Stomach (tissue), 9 donors: Measurements from ENCODE around the gene BCL2. TPM values are rescaled to one million over a fixed set of nuclear protein-coding genes. Genes with fewer than 3 reads are reported as not detected.

Source experiments
- DNase-seq, 2 donors: peaks; one replicate each; pipeline versions ENCODE4 v3.0.0 to v3.0.0-alpha.2; 2013 to 2019
- H3K27ac ChIP-seq, 5 donors: fragments of 200-600 bp in 4 of 5; sonication (generic) in 4 of 5; one replicate each; pipeline ENCODE4 v1.5.1; 2013 to 2019; ENCODE audit warnings: mild to moderate bottlenecking in 1 of 5, moderate library complexity in 1 of 5
- H3K27me3 ChIP-seq, 3 donors: fragments of 200-600 bp; sonication (generic); one replicate each; pipeline ENCODE4 v1.5.1; 2017 to 2019; ENCODE audit warnings: mixed run types in 1 of 3
- H3K36me3 ChIP-seq, 4 donors: fragments of 200-600 bp; sonication (generic); 1 replicate in 3 of 4; 2 replicates in 1 of 4; pipeline ENCODE4 v1.5.1; 2016 to 2019
- H3K4me1 ChIP-seq, 4 donors: fragments of 200-600 bp; sonication (generic); one replicate each; pipeline ENCODE4 v1.5.1; 2016 to 2019
- H3K4me3 ChIP-seq, 4 donors: fragments of 200-600 bp; sonication (generic) in 3 of 4; one replicate each; pipeline ENCODE4 v1.5.1; 2016 to 2019; ENCODE audit warnings: mild to moderate bottlenecking in 1 of 4
- H3K9me3 ChIP-seq, 4 donors: fragments of 200-600 bp; sonication (generic); one replicate each; pipeline ENCODE4 v1.5.1; 2016 to 2019
- CTCF ChIP-seq, 7 experiments: fragments of 450-650 bp in 4 of 7; fragments of 200-600 bp in 3 of 7; sonication (generic) in 3 of 7; IDR thresholded peaks; one replicate each; pipeline ENCODE4 v1.5.1; 2016 to 2019; ENCODE audit warnings: antibody characterized with exemption in 7 of 7, control low read depth in 2 of 7, mild to moderate bottlenecking in 1 of 7
- EP300 ChIP-seq: sonication (generic); formaldehyde crosslinking; IDR thresholded peaks from one replicate; pipeline ENCODE4 v1.6.1; 2017; ENCODE audit warnings: antibody characterized with exemption
- POLR2A ChIP-seq, 4 donors: fragments of 450-650 bp; IDR thresholded peaks; one replicate each; pipeline ENCODE4 v1.6.1; 2016; ENCODE audit warnings: antibody characterized with exemption in 4 of 4, control low read depth in 2 of 4, mild to moderate bottlenecking in 1 of 4, moderate library complexity in 1 of 4
- POLR2AphosphoS5 ChIP-seq, 3 donors: sonication (generic); formaldehyde crosslinking; IDR thresholded peaks; one replicate each; pipeline ENCODE4 v1.6.1; 2016; ENCODE audit warnings: antibody characterized with exemption in 3 of 3
- WGBS, 5 donors: extraction: QIAGEN DNeasy Blood & Tissue Kit in 3 of 5; methylation state at CpG; one replicate each; pipeline versions ENCODE4 v1.1.5 to v1.1.7; 2013 to 2018; 5-methylcytosine and 5-hydroxymethylcytosine counted together
- intact Hi-C: fragments of 100-400 bp; cut with DNase I; formaldehyde crosslinking; loops from one replicate; pipeline ENCODE4 v1.15.1; 2023; ENCODE audit warnings: low total_unique reads
- polyA plus RNA-seq, 3 donors: library from polyadenylated mRNA; stranded (reverse); fragments of 200-250 nt; gene quantifications; one replicate each; pipeline ENCODE4 v1.2.3, GENCODE V29; 2013
- total RNA-seq, 5 donors: library from RNA; depleted of rRNA; stranded (reverse); fragments of >200 nt; gene quantifications; one replicate each; pipeline versions ENCODE4 v1.1.0 to v1.2.3, GENCODE V29; 2014 to 2016
- donor health status: healthy with polysubstance abuse.
- donor health status: Bipolar disorder and iron deficiency.
- donor health status: healthy.

The BCL2 gene
- total and polyA plus RNA-seq, 8 donors, result 1.5 to 53.9 (median 6.0) TPM

GRCh38 chr18:63213331-63213900 lies 106.2 kb downstream of the BCL2 start:
- no peak for DNase-seq
- Histone ChIP-seq H3K36me3 (no peaks in the 10 kb centered on the region), H3K27me3 (no peaks in the 10 kb centered on the region), H3K9me3 (no peaks in the 10 kb centered on the region), H3K4me1 (peaks cover 0 to 17% (median 10%) of the 10 kb centered on the region in 4 donors), H3K27ac (peak overlapping the region in 1 of 5 donors; percentile 41), H3K4me3 (no peak overlapping the region)
- WGBS, 5 donors, result 76 to 91% (median 81%) methylated on average over 6 of the region's 6 CpGs
- intact Hi-C loops, result no loop called here
- TF ChIP-seq POLR2A (IDR thresholded peaks at IDR 0.05) (no peak), EP300 (no peak), POLR2AphosphoS5 (IDR thresholded peaks at IDR 0.05) (no peak), CTCF (IDR thresholded peaks at IDR 0.05) (no peak)

GRCh38 chr18:63210521-63210920 lies 109.0 kb downstream of the BCL2 start:
- no peaks in the 10 kb centered on the region for H3K36me3 ChIP-seq
- H3K4me3 ChIP-seq, result no peak overlapping the region
- no peaks in the 10 kb centered on the region for H3K27me3 ChIP-seq
- no peak overlapping the region for H3K27ac ChIP-seq
- WGBS, 5 donors, result 68 to 77% (median 74%) methylated on average over 3 of the region's 3 CpGs
- no peak for DNase-seq
- TF ChIP-seq CTCF (IDR thresholded peaks at IDR 0.05) (no peak), POLR2A (IDR thresholded peaks at IDR 0.05) (no peak), EP300 (no peak), POLR2AphosphoS5 (IDR thresholded peaks at IDR 0.05) (no peak)
- peaks cover 0 to 19% (median 5%) of the 10 kb centered on the region in 4 donors for H3K4me1 ChIP-seq
- intact Hi-C loops, result no loop called here
- H3K9me3 ChIP-seq, result no peaks in the 10 kb centered on the region

GRCh38 chr18:63208676-63209075 lies 110.9 kb downstream of the BCL2 start:
- H3K4me3 ChIP-seq, result no peak overlapping the region
- H3K27ac ChIP-seq, result no peak overlapping the region
- no peaks in the 10 kb centered on the region for H3K36me3 ChIP-seq
- intact Hi-C loops, result no loop called here
- WGBS, 5 donors, result 63 to 78% (median 73%) methylated on average over 3 of the region's 3 CpGs
- TF ChIP-seq POLR2AphosphoS5 (IDR thresholded peaks at IDR 0.05) (no peak), POLR2A (IDR thresholded peaks at IDR 0.05) (no peak), CTCF (IDR thresholded peaks at IDR 0.05) (no peak), EP300 (no peak)
- no peak for DNase-seq
- no peaks in the 10 kb centered on the region for H3K27me3 ChIP-seq
- peaks cover 0 to 19% (median 7%) of the 10 kb centered on the region in 4 donors for H3K4me1 ChIP-seq
- no peaks in the 10 kb centered on the region for H3K9me3 ChIP-seq

GRCh38 chr18:63207835-63208234 lies 111.7 kb downstream of the BCL2 start:
- H3K27ac ChIP-seq, result no peak overlapping the region
- H3K27me3 ChIP-seq, result no peaks in the 10 kb centered on the region
- no peaks in the 10 kb centered on the region for H3K9me3 ChIP-seq
- TF ChIP-seq POLR2AphosphoS5 (IDR thresholded peaks at IDR 0.05) (no peak), EP300 (no peak), CTCF (IDR thresholded peaks at IDR 0.05) (no peak), POLR2A (IDR thresholded peaks at IDR 0.05) (no peak)
- peaks cover 0 to 15% (median 7%) of the 10 kb centered on the region in 4 donors for H3K4me1 ChIP-seq
- H3K4me3 ChIP-seq, result no peak overlapping the region
- no peaks in the 10 kb centered on the region for H3K36me3 ChIP-seq
- DNase-seq, result no peak
- WGBS, 5 donors, result 60 to 73% (median 64%) methylated on average over 1 of the region's 1 CpG
- intact Hi-C loops, result no loop called here
